ENCODE data around the gene MEG3.

The MEG3 gene

GRCh38 chr14:100838493-100839314 is 12.8 kb downstream of the MEG3 start:
- H3K79me2 ChIP-seq (ENCODE audit: insufficient read depth, low read length), result no peaks in the 10 kb centered on the region
- no peak overlapping the region for H3K27ac ChIP-seq (ENCODE audit: low read depth, low read length)
- H3K4me3 ChIP-seq (ENCODE audit: insufficient read depth, low read length, poor library complexity, severe bottlenecking), result no peak overlapping the region
- no peaks in the 10 kb centered on the region for H4K20me1 ChIP-seq (ENCODE audit: low read depth, low read length)
- H3K9ac ChIP-seq (ENCODE audit: low read length), result no peak overlapping the region
- H3K9me3 ChIP-seq (ENCODE audit: insufficient read depth, low read length), result no peaks in the 10 kb centered on the region
- no peaks in the 10 kb centered on the region for H3F3A ChIP-seq (ENCODE audit: insufficient read depth)
- no peaks in the 10 kb centered on the region for H3K9me2 ChIP-seq (replicated peaks; ENCODE audit: insufficient read depth, low read length)
- no peak overlapping the region for H2AFZ ChIP-seq (ENCODE audit: low read depth, low read length, severe bottlenecking)
- TF ChIP-seq CTCF (IDR thresholded peaks at IDR 0.05; ENCODE audit: insufficient read depth, low read length, poor library complexity, severe bottlenecking) (no peak), EZH2phosphoT487 (conservative IDR thresholded peaks at IDR 0.05; ENCODE audit: low read length) (no peak)
- no peak overlapping the region for H3K4me2 ChIP-seq (ENCODE audit: low read depth, low read length, poor library complexity, severe bottlenecking)
- no peaks in the 10 kb centered on the region for H3K27me3 ChIP-seq (ENCODE audit: low read length)
- no peaks in the 10 kb centered on the region for H3K36me3 ChIP-seq (ENCODE audit: low read length)

- no peak for TF ChIP-seq EZH2phosphoT487 (conservative IDR thresholded peaks at IDR 0.05; ENCODE audit: low read length)
- TF ChIP-seq CTCF (IDR thresholded peaks at IDR 0.05; ENCODE audit: insufficient read depth, low read length, poor library complexity, severe bottlenecking), result no peak
- Histone ChIP-seq H3F3A (ENCODE audit: insufficient read depth) (no peaks in the 10 kb centered on the region), H3K4me2 (ENCODE audit: low read depth, low read length, poor library complexity, severe bottlenecking) (no peak overlapping the region), H3K36me3 (ENCODE audit: low read length) (no peaks in the 10 kb centered on the region), H3K9me2 (replicated peaks; ENCODE audit: insufficient read depth, low read length) (no peaks in the 10 kb centered on the region), H3K27ac (ENCODE audit: low read depth, low read length) (no peak overlapping the region), H2AFZ (ENCODE audit: low read depth, low read length, severe bottlenecking) (no peak overlapping the region), H3K27me3 (ENCODE audit: low read length) (no peaks in the 10 kb centered on the region), H4K20me1 (ENCODE audit: low read depth, low read length) (no peaks in the 10 kb centered on the region), H3K4me3 (ENCODE audit: insufficient read depth, low read length, poor library complexity, severe bottlenecking) (no peak overlapping the region), H3K9me3 (ENCODE audit: insufficient read depth, low read length) (no peaks in the 10 kb centered on the region), H3K9ac (ENCODE audit: low read length) (no peak overlapping the region), H3K79me2 (ENCODE audit: insufficient read depth, low read length) (no peaks in the 10 kb centered on the region)
Observed at GRCh38 chr14:100839315-100839585, 13.3 kb downstream of the MEG3 start.

GRCh38 chr14:100839681-100840111 is 13.8 kb downstream of the MEG3 start:
- Histone ChIP-seq H3F3A (ENCODE audit: insufficient read depth) (no peaks in the 10 kb centered on the region), H3K36me3 (ENCODE audit: low read length) (no peaks in the 10 kb centered on the region), H3K4me2 (ENCODE audit: low read depth, low read length, poor library complexity, severe bottlenecking) (no peak overlapping the region), H3K27ac (ENCODE audit: low read depth, low read length) (no peak overlapping the region), H3K4me3 (ENCODE audit: insufficient read depth, low read length, poor library complexity, severe bottlenecking) (no peak overlapping the region), H4K20me1 (ENCODE audit: low read depth, low read length) (no peaks in the 10 kb centered on the region), H3K9me2 (replicated peaks; ENCODE audit: insufficient read depth, low read length) (no peaks in the 10 kb centered on the region), H3K27me3 (ENCODE audit: low read length) (no peaks in the 10 kb centered on the region), H3K79me2 (ENCODE audit: insufficient read depth, low read length) (no peaks in the 10 kb centered on the region), H3K9ac (ENCODE audit: low read length) (no peak overlapping the region), H3K9me3 (ENCODE audit: insufficient read depth, low read length) (no peaks in the 10 kb centered on the region), H2AFZ (ENCODE audit: low read depth, low read length, severe bottlenecking) (no peak overlapping the region)
- TF ChIP-seq EZH2phosphoT487 (conservative IDR thresholded peaks at IDR 0.05; ENCODE audit: low read length) (no peak), CTCF (IDR thresholded peaks at IDR 0.05; ENCODE audit: insufficient read depth, low read length, poor library complexity, severe bottlenecking) (no peak)
